ENCODE data around the gene TRIM42.

The TRIM42 gene

DNA sequence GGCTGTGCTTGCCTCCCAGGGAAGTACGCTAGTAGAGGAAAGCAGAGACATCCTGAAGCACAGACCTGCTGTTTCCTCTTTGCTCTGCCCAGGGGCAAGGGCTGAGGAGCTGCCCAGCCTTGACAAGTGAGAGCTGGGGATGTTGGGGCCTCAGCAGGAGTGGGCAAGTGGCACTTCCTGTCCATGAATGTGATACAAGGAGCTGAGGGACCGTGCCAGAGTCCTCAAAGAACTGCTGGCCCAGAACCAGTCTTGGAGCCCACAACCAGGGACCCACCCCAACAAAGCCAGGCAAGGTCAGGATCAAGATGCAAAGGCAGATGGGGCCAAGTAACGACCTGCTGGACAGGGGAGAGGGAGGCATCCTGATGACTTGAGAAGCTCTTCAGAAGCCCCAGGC is 70.3 kb downstream of the TRIM42 start:
- TF ChIP-seq GLIS3 (CRISPR knock-in tag; IDR thresholded peaks at IDR 0.05) (no peak), ZNF565 (CRISPR knock-in tag; conservative IDR thresholded peaks at IDR 0.05; ENCODE audit: low read depth) (no peak), OSR1 (CRISPR knock-in tag; IDR thresholded peaks at IDR 0.05) (no peak), SNAI2 (CRISPR knock-in tag; IDR thresholded peaks at IDR 0.05) (no peak), RARB (CRISPR knock-in tag; IDR thresholded peaks at IDR 0.05) (no peak), ZFP3 (CRISPR knock-in tag; IDR thresholded peaks at IDR 0.05) (no peak), ZNF8 (CRISPR knock-in tag; IDR thresholded peaks at IDR 0.05) (no peak), TOX (CRISPR knock-in tag; IDR thresholded peaks at IDR 0.05; ENCODE audit: borderline replicate concordance) (no peak), CSDC2 (CRISPR knock-in tag; IDR thresholded peaks at IDR 0.05) (no peak), PPARA (CRISPR knock-in tag; IDR thresholded peaks at IDR 0.05; ENCODE audit: borderline replicate concordance) (no peak), ARNTL (CRISPR knock-in tag; IDR thresholded peaks at IDR 0.05; ENCODE audit: borderline replicate concordance, low read depth) (no peak), TCF4 (CRISPR knock-in tag; IDR thresholded peaks at IDR 0.05; ENCODE audit: borderline replicate concordance) (no peak)
- TF ChIP-seq, protein P1, sequence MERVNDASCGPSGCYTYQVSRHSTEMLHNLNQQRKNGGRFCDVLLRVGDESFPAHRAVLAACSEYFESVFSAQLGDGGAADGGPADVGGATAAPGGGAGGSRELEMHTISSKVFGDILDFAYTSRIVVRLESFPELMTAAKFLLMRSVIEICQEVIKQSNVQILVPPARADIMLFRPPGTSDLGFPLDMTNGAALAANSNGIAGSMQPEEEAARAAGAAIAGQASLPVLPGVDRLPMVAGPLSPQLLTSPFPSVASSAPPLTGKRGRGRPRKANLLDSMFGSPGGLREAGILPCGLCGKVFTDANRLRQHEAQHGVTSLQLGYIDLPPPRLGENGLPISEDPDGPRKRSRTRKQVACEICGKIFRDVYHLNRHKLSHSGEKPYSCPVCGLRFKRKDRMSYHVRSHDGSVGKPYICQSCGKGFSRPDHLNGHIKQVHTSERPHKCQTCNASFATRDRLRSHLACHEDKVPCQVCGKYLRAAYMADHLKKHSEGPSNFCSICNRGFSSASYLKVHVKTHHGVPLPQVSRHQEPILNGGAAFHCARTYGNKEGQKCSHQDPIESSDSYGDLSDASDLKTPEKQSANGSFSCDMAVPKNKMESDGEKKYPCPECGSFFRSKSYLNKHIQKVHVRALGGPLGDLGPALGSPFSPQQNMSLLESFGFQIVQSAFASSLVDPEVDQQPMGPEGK (CRISPR knock-in tag; IDR thresholded peaks at IDR 0.05; ENCODE audit: borderline replicate concordance): no peak
- TF ChIP-seq, protein P2, sequence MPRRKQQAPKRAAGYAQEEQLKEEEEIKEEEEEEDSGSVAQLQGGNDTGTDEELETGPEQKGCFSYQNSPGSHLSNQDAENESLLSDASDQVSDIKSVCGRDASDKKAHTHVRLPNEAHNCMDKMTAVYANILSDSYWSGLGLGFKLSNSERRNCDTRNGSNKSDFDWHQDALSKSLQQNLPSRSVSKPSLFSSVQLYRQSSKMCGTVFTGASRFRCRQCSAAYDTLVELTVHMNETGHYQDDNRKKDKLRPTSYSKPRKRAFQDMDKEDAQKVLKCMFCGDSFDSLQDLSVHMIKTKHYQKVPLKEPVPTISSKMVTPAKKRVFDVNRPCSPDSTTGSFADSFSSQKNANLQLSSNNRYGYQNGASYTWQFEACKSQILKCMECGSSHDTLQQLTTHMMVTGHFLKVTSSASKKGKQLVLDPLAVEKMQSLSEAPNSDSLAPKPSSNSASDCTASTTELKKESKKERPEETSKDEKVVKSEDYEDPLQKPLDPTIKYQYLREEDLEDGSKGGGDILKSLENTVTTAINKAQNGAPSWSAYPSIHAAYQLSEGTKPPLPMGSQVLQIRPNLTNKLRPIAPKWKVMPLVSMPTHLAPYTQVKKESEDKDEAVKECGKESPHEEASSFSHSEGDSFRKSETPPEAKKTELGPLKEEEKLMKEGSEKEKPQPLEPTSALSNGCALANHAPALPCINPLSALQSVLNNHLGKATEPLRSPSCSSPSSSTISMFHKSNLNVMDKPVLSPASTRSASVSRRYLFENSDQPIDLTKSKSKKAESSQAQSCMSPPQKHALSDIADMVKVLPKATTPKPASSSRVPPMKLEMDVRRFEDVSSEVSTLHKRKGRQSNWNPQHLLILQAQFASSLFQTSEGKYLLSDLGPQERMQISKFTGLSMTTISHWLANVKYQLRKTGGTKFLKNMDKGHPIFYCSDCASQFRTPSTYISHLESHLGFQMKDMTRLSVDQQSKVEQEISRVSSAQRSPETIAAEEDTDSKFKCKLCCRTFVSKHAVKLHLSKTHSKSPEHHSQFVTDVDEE (CRISPR knock-in tag; IDR thresholded peaks at IDR 0.05): no peak
- ATAC-seq: no peak

DNA sequence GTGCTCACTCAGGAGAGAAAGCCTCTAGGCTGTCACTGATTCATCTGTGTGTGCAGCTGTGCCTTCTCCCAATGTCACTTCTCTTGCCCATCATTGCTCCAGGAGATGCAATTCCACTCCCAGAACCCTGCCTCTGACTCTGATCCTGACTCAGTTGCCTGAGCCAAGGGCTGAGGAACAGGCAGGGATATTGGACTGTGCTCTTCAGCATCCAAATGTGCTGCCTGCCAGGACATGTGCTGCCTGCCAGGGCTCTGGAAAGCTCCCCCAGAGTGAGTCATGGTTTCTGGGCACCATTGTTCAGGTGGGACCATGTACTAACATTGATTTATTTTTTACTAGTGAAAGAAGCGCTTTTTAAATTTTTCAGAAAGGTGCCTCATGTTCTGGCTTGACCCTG is 71.0 kb downstream of the TRIM42 start:
- TF ChIP-seq ZFP3 (CRISPR knock-in tag; IDR thresholded peaks at IDR 0.05): no peak
- TF ChIP-seq ZFP30 (CRISPR knock-in tag; IDR thresholded peaks at IDR 0.05): no peak
- TF ChIP-seq, protein P3, sequence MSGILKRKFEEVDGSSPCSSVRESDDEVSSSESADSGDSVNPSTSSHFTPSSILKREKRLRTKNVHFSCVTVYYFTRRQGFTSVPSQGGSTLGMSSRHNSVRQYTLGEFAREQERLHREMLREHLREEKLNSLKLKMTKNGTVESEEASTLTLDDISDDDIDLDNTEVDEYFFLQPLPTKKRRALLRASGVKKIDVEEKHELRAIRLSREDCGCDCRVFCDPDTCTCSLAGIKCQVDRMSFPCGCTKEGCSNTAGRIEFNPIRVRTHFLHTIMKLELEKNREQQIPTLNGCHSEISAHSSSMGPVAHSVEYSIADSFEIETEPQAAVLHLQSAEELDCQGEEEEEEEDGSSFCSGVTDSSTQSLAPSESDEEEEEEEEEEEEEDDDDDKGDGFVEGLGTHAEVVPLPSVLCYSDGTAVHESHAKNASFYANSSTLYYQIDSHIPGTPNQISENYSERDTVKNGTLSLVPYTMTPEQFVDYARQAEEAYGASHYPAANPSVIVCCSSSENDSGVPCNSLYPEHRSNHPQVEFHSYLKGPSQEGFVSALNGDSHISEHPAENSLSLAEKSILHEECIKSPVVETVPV (CRISPR knock-in tag; IDR thresholded peaks at IDR 0.05): no peak
- TF ChIP-seq ESRRG (CRISPR knock-in tag; IDR thresholded peaks at IDR 0.05): no peak
- TF ChIP-seq ZNF70 (CRISPR knock-in tag; IDR thresholded peaks at IDR 0.05): no peak
- TF ChIP-seq, protein P1 (CRISPR knock-in tag; IDR thresholded peaks at IDR 0.05; ENCODE audit: borderline replicate concordance): no peak
- no peak for TF ChIP-seq TOX (CRISPR knock-in tag; IDR thresholded peaks at IDR 0.05; ENCODE audit: borderline replicate concordance)
- no peak for TF ChIP-seq RARB (CRISPR knock-in tag; IDR thresholded peaks at IDR 0.05)
- no peak for TF ChIP-seq CREB5 (CRISPR knock-in tag; IDR thresholded peaks at IDR 0.05; ENCODE audit: low read depth)
- TF ChIP-seq TCF4 (CRISPR knock-in tag; IDR thresholded peaks at IDR 0.05; ENCODE audit: borderline replicate concordance): no peak
- no peak for TF ChIP-seq ISL1 (CRISPR knock-in tag; IDR thresholded peaks at IDR 0.05)
- no peak for TF ChIP-seq SNAI2 (CRISPR knock-in tag; IDR thresholded peaks at IDR 0.05)
- ATAC-seq: no peak

Data from SK-N-SH treated with all-trans-retinoic acid at 6 μM for 48 hours (cell line).